Activated T-cell treated with anti-CD3 and anti-CD28 coated beads, Interleukin-2, amount 50 U/mL, for 24 hours (primary cell): ENCODE results near the gene ATXN1L.
"Not testable (repeated sequence)": the region's sequence is repeated elsewhere in the genome, so short reads cannot be mapped to it uniquely, and the experiment has no call there.

Experiments used
- DNase-seq: peaks from one replicate; pipeline ENCODE4 v3.0.0-alpha.2; 2020
- H3K27ac Mint-ChIP-seq: 2 replicates; pipeline ENCODE4 v1.8.0; 2020; ENCODE audit warnings: mild to moderate bottlenecking, mixed read lengths
- H3K27me3 Mint-ChIP-seq: 2 replicates; pipeline ENCODE4 v1.8.0; 2020; ENCODE audit warnings: mixed read lengths
- H3K36me3 Mint-ChIP-seq: 2 replicates; pipeline ENCODE4 v1.8.0; 2020; ENCODE audit warnings: low read depth, mixed read lengths
- H3K4me1 Mint-ChIP-seq: 2 replicates; pipeline ENCODE4 v1.8.0; 2020; ENCODE audit warnings: low read depth, mixed read lengths
- H3K4me3 Mint-ChIP-seq: 2 replicates; pipeline ENCODE4 v1.8.0; 2020; ENCODE audit warnings: mild to moderate bottlenecking, moderate library complexity, mixed read lengths
- H3K9me3 Mint-ChIP-seq: 2 replicates; pipeline ENCODE4 v1.8.0; 2020; ENCODE audit warnings: mixed read lengths

The ATXN1L gene

DNA sequence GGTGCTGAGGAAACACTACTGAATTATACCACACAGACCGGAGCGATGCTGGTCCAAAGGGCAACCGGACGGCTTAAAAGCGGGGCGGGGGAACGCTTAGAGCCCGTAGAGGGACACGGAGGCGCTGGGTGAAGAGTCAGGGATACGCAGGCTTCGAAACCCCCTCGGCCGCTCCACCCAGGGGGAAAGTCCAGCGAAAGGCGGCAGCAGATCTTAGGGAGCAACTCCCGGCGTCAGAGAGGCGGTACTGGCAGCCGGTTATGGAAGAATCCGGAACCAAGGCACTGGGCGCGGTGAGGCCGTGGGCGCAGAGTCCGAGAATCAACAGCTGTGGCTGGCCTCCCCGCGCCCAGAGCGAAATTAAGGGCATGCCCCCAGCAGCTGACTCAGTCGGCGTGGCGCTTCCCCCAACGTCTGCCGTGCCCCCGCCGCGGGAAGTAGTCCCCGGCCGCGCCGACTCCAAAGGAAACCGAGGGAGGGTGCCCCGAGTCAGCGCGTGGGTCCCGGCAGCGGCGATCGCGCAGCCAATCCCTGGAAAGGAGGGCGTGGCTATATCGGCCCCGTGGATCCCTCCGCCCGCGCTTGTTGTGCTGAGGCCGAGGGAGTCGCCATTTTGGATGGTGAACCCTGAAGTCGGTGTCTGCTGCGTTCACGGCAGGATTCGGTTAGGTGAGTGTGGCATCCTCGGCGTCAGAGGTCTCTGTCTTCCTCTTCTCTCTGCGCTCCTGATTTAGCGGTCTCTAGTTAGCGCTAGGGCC lies 49.3 kb downstream of the ATXN1L start, which contains the start of gene IST1:
Gene IST1, plus strand, starts transcription at position 611 of the 758 bp plus-strand sequence. CDS start 20,110 bp downstream, outside the sequence.
- DNase-seq: peak; percentile 98
- no peaks in the 10 kb centered on the region for H3K9me3 Mint-ChIP-seq
- peaks cover 29% of the 10 kb centered on the region for H3K4me1 Mint-ChIP-seq
- H3K27me3 Mint-ChIP-seq: no peaks in the 10 kb centered on the region
- H3K36me3 Mint-ChIP-seq: peaks cover 37% of the 10 kb centered on the region
- H3K27ac Mint-ChIP-seq: peak within 1 kb of the TSS; percentile 98
- peak within 1 kb of the TSS; percentile 98 for H3K4me3 Mint-ChIP-seq

DNA sequence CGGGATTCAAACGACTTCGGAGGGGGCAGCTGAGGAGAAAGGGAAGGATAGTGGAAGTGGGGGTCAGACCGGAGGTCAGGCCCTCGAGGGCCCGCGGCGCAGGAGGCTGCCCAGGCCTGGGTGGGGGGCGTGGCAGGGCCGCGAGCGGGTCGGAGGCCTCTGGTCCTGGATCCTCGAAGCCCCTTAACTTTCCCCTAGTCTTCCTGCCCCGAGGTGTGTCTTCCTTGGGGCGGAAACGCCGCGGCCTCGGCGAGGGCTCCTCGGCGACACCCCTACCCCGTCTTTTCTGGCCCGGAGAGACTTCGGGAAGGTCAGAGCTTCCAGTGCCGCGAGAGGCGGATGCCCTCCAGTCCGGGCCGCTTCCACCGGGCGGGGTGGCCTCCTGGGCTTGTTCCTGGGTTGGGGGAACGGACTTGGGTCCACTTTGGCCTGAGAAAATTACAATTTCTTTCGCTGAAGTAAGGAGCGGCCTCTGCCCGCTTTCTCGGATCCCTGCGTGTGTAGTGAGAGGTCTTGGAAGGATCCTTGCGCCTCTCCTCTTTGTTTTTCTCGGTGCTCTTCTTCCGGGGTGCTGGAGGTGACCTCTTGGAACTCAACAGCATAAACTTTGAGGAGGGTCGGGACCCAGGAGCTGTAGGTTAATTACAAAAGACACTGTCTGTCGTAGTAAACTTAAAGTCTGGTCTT lies 50.0 kb downstream of the ATXN1L start:
- peaks cover 40% of the 10 kb centered on the region for H3K36me3 Mint-ChIP-seq
- peak overlapping the region; percentile 98 for H3K4me3 Mint-ChIP-seq
- peaks cover 34% of the 10 kb centered on the region for H3K4me1 Mint-ChIP-seq
- H3K9me3 Mint-ChIP-seq: no peaks in the 10 kb centered on the region
- no peaks in the 10 kb centered on the region for H3K27me3 Mint-ChIP-seq
- no peak for DNase-seq
- peak overlapping the region; percentile 98 for H3K27ac Mint-ChIP-seq

DNA sequence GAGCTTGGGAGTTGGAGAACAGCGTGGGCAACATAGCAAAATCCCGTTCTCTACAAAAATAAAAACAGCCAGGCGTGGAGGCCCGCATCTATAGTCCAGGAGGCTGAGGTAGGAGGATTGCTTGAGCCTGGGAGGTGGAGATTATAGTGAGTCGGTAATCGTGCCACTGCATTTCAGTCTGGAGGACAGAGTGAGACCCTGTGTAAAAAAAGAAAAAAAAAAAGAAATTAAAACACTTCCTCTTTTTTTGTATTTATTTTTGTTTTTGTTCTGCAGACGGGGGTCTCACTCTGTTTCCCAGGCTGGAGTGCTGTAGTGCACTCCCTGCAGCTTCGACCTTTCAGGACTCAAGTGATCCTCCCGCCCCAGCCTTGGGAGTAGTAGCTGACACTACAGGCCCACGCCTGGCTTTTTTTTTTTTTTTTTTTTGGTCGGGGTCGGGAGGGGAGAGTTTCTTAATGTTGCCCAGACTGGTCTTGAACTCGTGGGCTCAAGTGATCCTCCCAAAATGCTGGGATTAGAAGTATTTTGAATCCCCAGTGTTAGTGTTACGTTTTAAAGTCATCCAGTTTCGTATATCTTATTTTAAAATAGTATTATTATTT lies 51.1 kb downstream of the ATXN1L start:
- no peaks in the 10 kb centered on the region for H3K27me3 Mint-ChIP-seq
- H3K4me1 Mint-ChIP-seq: peaks cover 42% of the 10 kb centered on the region
- H3K9me3 Mint-ChIP-seq: no peaks in the 10 kb centered on the region
- peak overlapping the region; percentile 84 for H3K27ac Mint-ChIP-seq
- H3K4me3 Mint-ChIP-seq: peak overlapping the region; percentile 98
- DNase-seq: no peak
- H3K36me3 Mint-ChIP-seq: peaks cover 44% of the 10 kb centered on the region

DNA sequence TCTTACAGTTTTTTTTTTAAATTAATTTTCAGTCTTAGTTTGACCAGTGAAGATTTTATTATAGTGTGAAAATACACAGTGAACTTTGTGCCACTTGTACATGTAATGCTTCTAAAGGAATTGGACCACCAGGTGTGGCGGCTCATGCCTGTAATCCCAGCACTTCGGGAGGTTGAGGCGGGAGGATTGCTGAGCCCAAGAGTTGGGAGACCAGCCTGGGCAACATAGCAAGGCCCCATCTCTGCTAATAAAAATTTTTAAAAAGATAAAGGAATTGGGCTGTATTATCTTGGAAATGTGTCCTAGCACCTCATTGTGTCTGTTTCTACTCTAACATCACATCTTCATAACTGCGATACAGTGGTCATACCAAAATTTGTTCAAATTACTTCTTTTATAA lies 53.4 kb downstream of the ATXN1L start:
- H3K9me3 Mint-ChIP-seq: no peaks in the 10 kb centered on the region
- no peak for DNase-seq
- peak overlapping the region; percentile 31 for H3K4me3 Mint-ChIP-seq
- H3K27ac Mint-ChIP-seq: peak overlapping the region; percentile 52
- peaks cover 64% of the 10 kb centered on the region for H3K36me3 Mint-ChIP-seq
- H3K27me3 Mint-ChIP-seq: no peaks in the 10 kb centered on the region
- H3K4me1 Mint-ChIP-seq: peaks cover 57% of the 10 kb centered on the region

DNA sequence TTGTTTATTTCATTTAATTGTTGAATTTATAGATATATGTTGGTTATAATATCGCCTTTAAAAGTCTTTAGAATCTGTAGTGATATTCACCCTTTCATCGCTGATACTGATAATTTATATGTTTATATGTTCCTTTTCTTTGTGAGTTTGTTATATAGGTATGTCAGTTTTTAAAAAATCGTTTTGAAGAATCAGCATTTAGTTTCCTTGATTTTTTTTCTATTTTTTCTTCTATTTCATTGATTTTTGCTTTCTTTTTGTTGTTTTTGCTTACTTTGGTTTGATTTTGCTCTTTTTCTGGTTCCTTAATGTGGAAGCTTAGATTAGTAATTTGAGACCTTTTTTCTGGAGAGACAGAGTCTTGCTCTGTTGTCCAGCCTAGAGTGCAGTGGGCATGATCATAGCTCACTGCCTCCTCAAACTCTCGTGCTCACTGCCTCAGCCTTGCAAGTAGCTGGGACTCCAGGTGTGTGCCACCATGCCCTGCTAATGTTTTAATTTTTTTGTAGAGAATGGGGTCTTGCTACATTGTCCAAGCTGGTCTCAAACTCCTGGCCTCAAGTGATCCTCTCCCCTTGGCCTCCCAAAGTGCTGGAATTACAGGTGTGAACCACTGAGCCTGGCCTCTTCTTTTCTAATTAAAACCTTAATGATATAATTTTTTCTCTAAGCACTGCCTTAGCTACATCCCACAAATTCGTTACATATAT lies 57.0 kb downstream of the ATXN1L start:
- Mint-ChIP-seq H3K36me3 (peaks cover 63% of the 10 kb centered on the region), H3K4me1 (peaks cover 74% of the 10 kb centered on the region), H3K27me3 (no peaks in the 10 kb centered on the region), H3K9me3 (no peaks in the 10 kb centered on the region), H3K4me3 (no peak overlapping the region), H3K27ac (peak overlapping the region; percentile 59)
- DNase-seq: no peak

DNA sequence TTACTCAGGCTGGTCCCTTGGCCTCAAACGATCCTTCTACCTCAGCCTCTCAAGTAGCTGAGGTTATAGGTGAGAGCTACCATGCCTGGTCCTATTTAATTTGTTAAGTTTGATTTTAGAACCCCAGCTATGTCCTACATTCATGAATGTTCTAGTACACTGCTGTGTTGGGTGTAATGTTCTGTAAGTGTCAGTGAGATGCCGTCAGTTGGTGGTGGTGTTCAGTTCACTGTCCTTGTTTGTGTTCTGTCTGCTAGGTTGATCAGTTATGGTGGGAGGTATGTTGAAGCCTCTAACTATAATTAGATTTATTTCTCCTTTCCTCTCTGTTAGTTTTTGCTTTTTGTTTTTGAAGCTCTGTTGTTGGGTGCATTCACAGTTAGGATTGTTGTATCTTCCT lies 57.8 kb downstream of the ATXN1L start:
- Mint-ChIP-seq H3K27ac (peak overlapping the region; percentile 79), H3K9me3 (no peaks in the 10 kb centered on the region), H3K27me3 (no peaks in the 10 kb centered on the region), H3K36me3 (peaks cover 65% of the 10 kb centered on the region), H3K4me3 (no peak overlapping the region), H3K4me1 (peaks cover 77% of the 10 kb centered on the region)
- DNase-seq: no peak

DNA sequence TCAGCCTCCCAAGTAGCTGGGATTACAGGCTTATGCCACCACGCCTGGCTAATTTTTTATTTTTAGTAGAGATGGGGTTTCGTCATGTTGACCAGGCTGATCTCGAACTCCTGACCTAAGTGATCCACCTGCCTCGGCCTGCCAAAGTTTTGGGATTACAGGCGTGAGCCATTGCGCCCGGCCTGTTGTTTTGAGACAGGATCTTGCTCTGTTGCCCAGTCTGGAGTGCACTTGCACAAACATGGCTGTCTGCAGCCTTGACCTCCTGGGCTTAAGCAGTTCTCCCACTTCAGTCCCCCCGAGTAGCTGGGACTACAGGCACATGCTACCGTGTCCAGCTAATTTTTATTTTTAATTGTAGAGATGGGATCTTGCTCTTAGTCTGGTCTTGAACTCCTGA lies 58.5 kb downstream of the ATXN1L start:
- H3K9me3 Mint-ChIP-seq: no peaks in the 10 kb centered on the region
- peak overlapping the region; percentile 52 for H3K27ac Mint-ChIP-seq
- H3K4me3 Mint-ChIP-seq: no peak overlapping the region
- no peaks in the 10 kb centered on the region for H3K27me3 Mint-ChIP-seq
- H3K4me1 Mint-ChIP-seq: peaks cover 78% of the 10 kb centered on the region
- no peak for DNase-seq
- H3K36me3 Mint-ChIP-seq: peaks cover 65% of the 10 kb centered on the region

DNA sequence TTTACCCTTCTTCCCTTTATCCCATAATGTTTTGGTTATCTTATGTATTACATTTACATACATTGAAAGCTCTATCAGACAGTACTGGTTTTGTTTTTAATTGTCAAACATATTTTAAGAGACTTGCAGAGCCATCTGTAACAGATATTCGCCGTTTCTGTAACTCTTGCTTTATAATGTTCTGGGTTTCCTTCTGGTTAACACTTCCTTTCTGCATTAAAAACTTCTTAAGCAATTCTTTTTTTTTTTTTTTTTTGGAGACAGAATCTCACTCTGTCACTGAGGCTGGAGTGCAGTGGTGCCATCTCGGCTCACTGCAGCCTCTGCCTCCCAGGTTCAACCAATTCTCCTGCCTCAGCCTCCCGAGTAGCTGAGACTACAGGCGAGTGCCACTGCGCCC lies 60.0 kb downstream of the ATXN1L start:
- peak overlapping the region; percentile 20 for H3K4me3 Mint-ChIP-seq
- H3K27ac Mint-ChIP-seq: peak overlapping the region; percentile 88
- not testable (repeated sequence) for DNase-seq, H3K9me3 Mint-ChIP-seq, H3K27me3 Mint-ChIP-seq
- peaks cover 79% of the 10 kb centered on the region for H3K4me1 Mint-ChIP-seq
- peaks cover 71% of the 10 kb centered on the region for H3K36me3 Mint-ChIP-seq
